Measurements from ENCODE around the gene SPX. TPM values are rescaled to one million over a fixed set of nuclear protein-coding genes. Genes with fewer than 3 reads are reported as not detected.

Gene SPX
- total RNA-seq, 1 donor from 2014 or later = 4.0 TPM

DNA sequence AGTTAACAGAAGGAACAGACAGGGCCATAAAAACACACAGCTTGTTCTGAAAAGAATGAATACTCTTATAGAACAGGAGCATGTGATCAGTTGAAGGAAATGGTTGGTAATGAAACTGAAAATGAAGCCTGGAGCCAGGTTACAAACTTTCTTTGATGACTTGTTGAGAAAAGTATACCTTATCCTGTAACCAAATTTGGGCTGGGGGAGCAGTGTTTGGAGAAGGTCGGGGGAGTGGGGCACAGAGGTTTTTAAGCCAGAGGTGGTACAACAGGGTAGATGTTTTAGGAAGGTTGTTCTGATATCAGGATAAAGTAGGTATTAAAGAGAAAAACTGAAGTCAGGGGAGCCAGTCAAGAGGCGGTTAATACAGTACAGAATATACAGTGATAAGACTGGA lies 16.3 kb upstream of the SPX start:
- Histone ChIP-seq H3K27me3 (no peaks in the 10 kb centered on the region), H3K9ac (no peak overlapping the region), H3K27ac (no peak overlapping the region), H4K20me1 (ENCODE audit: low read depth) (peaks cover 10% of the 10 kb centered on the region), H2AFZ (replicated peaks) (no peak overlapping the region), H3K9me3 (ENCODE audit: low read depth) (no peaks in the 10 kb centered on the region), H3K4me2 (no peak overlapping the region), H3K36me3 (no peaks in the 10 kb centered on the region), H3K4me3 (no peak overlapping the region), H3F3A (ENCODE audit: low read depth) (no peaks in the 10 kb centered on the region), H3K4me1 (no peaks in the 10 kb centered on the region), H3K79me2 (ENCODE audit: low read depth) (peaks cover 37% of the 10 kb centered on the region)
- no peak for DNase-seq (ENCODE audit: low spot score)
- TF ChIP-seq CTCF (IDR thresholded peaks at IDR 0.05) = no peak
- no peak for TF ChIP-seq EZH2phosphoT487 (IDR thresholded peaks at IDR 0.05)
- no peak for TF ChIP-seq EZH2 (IDR thresholded peaks at IDR 0.05)
- Mint-ChIP-seq H3K36me3 (peaks cover 6% of the 10 kb centered on the region), H3K27ac (no peak overlapping the region), H3K4me3 (no peak overlapping the region), H3K27me3 (ENCODE audit: insufficient read depth, low read depth) (no peaks in the 10 kb centered on the region), H3K4me1 (no peaks in the 10 kb centered on the region), H3K9me3 (no peaks in the 10 kb centered on the region)

- Histone ChIP-seq H3K79me2 (ENCODE audit: low read depth) (no peaks in the 10 kb centered on the region), H3K9me3 (ENCODE audit: low read depth) (no peaks in the 10 kb centered on the region), H3F3A (ENCODE audit: low read depth) (no peaks in the 10 kb centered on the region), H3K36me3 (peaks cover 17% of the 10 kb centered on the region), H3K27ac (no peak overlapping the region), H2AFZ (replicated peaks) (no peak overlapping the region), H4K20me1 (ENCODE audit: low read depth) (no peaks in the 10 kb centered on the region), H3K27me3 (no peaks in the 10 kb centered on the region), H3K4me2 (no peak overlapping the region), H3K4me1 (no peaks in the 10 kb centered on the region), H3K9ac (no peak overlapping the region), H3K4me3 (no peak overlapping the region)
- TF ChIP-seq EZH2 (IDR thresholded peaks at IDR 0.05) (no peak), CTCF (IDR thresholded peaks at IDR 0.05) (no peak), EZH2phosphoT487 (IDR thresholded peaks at IDR 0.05) (no peak)
- no peaks in the 10 kb centered on the region for H3K36me3 Mint-ChIP-seq
- no peak overlapping the region for H3K4me3 Mint-ChIP-seq
- no peak overlapping the region for H3K27ac Mint-ChIP-seq
- H3K4me1 Mint-ChIP-seq = no peaks in the 10 kb centered on the region
- H3K9me3 Mint-ChIP-seq = no peaks in the 10 kb centered on the region
- no peak for DNase-seq (ENCODE audit: low spot score)
- H3K27me3 Mint-ChIP-seq (ENCODE audit: insufficient read depth, low read depth) = peaks cover 2% of the 10 kb centered on the region
Measured at GRCh38 chr12:21516281-21516680, 9.8 kb upstream of the SPX start.

GRCh38 chr12:21518451-21518850 lies 7.6 kb upstream of the SPX start:
- Histone ChIP-seq H3K9me3 (ENCODE audit: low read depth) (no peaks in the 10 kb centered on the region), H3K36me3 (peaks cover 17% of the 10 kb centered on the region), H3K4me1 (no peaks in the 10 kb centered on the region), H3K27ac (no peak overlapping the region), H2AFZ (replicated peaks) (no peak overlapping the region), H3K4me2 (no peak overlapping the region), H3K4me3 (no peak overlapping the region), H3F3A (ENCODE audit: low read depth) (no peaks in the 10 kb centered on the region), H3K9ac (no peak overlapping the region), H3K27me3 (no peaks in the 10 kb centered on the region), H3K79me2 (ENCODE audit: low read depth) (no peaks in the 10 kb centered on the region), H4K20me1 (ENCODE audit: low read depth) (no peaks in the 10 kb centered on the region)
- DNase-seq (ENCODE audit: low spot score) = no peak
- H3K36me3 Mint-ChIP-seq = no peaks in the 10 kb centered on the region
- TF ChIP-seq EZH2phosphoT487 (IDR thresholded peaks at IDR 0.05) (no peak), EZH2 (IDR thresholded peaks at IDR 0.05) (no peak), CTCF (IDR thresholded peaks at IDR 0.05) (no peak)
- no peaks in the 10 kb centered on the region for H3K4me1 Mint-ChIP-seq
- no peaks in the 10 kb centered on the region for H3K9me3 Mint-ChIP-seq
- H3K4me3 Mint-ChIP-seq = no peak overlapping the region
- H3K27ac Mint-ChIP-seq = no peak overlapping the region
- H3K27me3 Mint-ChIP-seq (ENCODE audit: insufficient read depth, low read depth) = peaks cover 2% of the 10 kb centered on the region

Data from neural progenitor cell (in vitro differentiated cells).